ENCODE measurements around the gene ACP4. TPM values are rescaled to one million over a fixed set of nuclear protein-coding genes. Genes with fewer than 3 reads are reported as not detected.
"Not testable (repeated sequence)": the region's sequence is repeated elsewhere in the genome, so short reads cannot be mapped to it uniquely, and the experiment has no call there.

Gene ACP4
- total RNA-seq, 1 experiment from 2014 or later = not detected

- H3K27ac ChIP-seq; H3K9me3 ChIP-seq (replicated peaks); H3K4me3 ChIP-seq; H3K36me3 ChIP-seq; H3K4me1 ChIP-seq; DNase-seq; H3K27me3 ChIP-seq: not testable (repeated sequence)
Measured at GRCh38 chr19:50767263-50767662, 23.0 kb upstream of the ACP4 start.

- Histone ChIP-seq H3K4me1 (no peaks in the 10 kb centered on the region), H3K27ac (no peak overlapping the region), H3K27me3 (peaks cover 2% of the 10 kb centered on the region; the same call in 1 of the 2 replicates), H3K4me3 (no peak overlapping the region), H3K36me3 (no peaks in the 10 kb centered on the region), H3K9me3 (replicated peaks) (peaks cover 3% of the 10 kb centered on the region; the same call in 1 of the 2 replicates)
- no peak for DNase-seq
Measured at GRCh38 chr19:50768277-50768676, 21.9 kb upstream of the ACP4 start.

GRCh38 chr19:50770164-50770563 is 20.1 kb upstream of the ACP4 start, which contains the start of gene GPR32:
TSS of gene GPR32 (plus strand) at chr19:50770464. CDS start at chr19:50770601, 137 bp downstream.
- not testable (repeated sequence) for H3K36me3 ChIP-seq; H3K27ac ChIP-seq; H3K4me1 ChIP-seq; H3K27me3 ChIP-seq; H3K9me3 ChIP-seq (replicated peaks); DNase-seq; H3K4me3 ChIP-seq

- H3K4me1 ChIP-seq = no peaks in the 10 kb centered on the region
- H3K27ac ChIP-seq = no peak overlapping the region
- no peak for DNase-seq
- no peaks in the 10 kb centered on the region for H3K27me3 ChIP-seq
- H3K9me3 ChIP-seq (replicated peaks) = peaks cover 3% of the 10 kb centered on the region; the same call in 1 of the 2 replicates
- no peaks in the 10 kb centered on the region for H3K36me3 ChIP-seq
- no peak overlapping the region for H3K4me3 ChIP-seq
Measured at GRCh38 chr19:50770888-50771287, 19.3 kb upstream of the ACP4 start.

- Histone ChIP-seq H3K4me3 (no peak overlapping the region), H3K27me3 (peaks cover 4% of the 10 kb centered on the region; the same call in 1 of the 2 replicates), H3K27ac (no peak overlapping the region), H3K4me1 (no peaks in the 10 kb centered on the region), H3K36me3 (no peaks in the 10 kb centered on the region), H3K9me3 (replicated peaks) (peaks cover 3% of the 10 kb centered on the region; the same call in 1 of the 2 replicates)
- peak in 1 of 2 experiments; percentile 28 for DNase-seq
Measured at GRCh38 chr19:50772476-50772875, 17.7 kb upstream of the ACP4 start.

GRCh38 chr19:50772912-50773311 is 17.3 kb upstream of the ACP4 start:
- DNase-seq; H3K4me1 ChIP-seq; H3K9me3 ChIP-seq (replicated peaks); H3K27me3 ChIP-seq; H3K4me3 ChIP-seq; H3K27ac ChIP-seq; H3K36me3 ChIP-seq: not testable (repeated sequence)

GRCh38 chr19:50773454-50773853 is 16.8 kb upstream of the ACP4 start:
- not testable (repeated sequence) for H3K36me3 ChIP-seq; H3K4me3 ChIP-seq; H3K27ac ChIP-seq; H3K9me3 ChIP-seq (replicated peaks); DNase-seq; H3K4me1 ChIP-seq
- H3K27me3 ChIP-seq = peaks cover 14% of the 10 kb centered on the region

- Histone ChIP-seq H3K36me3 (no peaks in the 10 kb centered on the region), H3K27ac (no peak overlapping the region), H3K27me3 (peaks cover 22% of the 10 kb centered on the region), H3K9me3 (replicated peaks) (peaks cover 3% of the 10 kb centered on the region; the same call in 1 of the 2 replicates), H3K4me1 (no peaks in the 10 kb centered on the region; the same call in 1 of the 2 replicates), H3K4me3 (no peak overlapping the region)
- DNase-seq = no peak
Measured at GRCh38 chr19:50776131-50776530, 14.1 kb upstream of the ACP4 start.

- Histone ChIP-seq H3K27me3 (peaks cover 22% of the 10 kb centered on the region), H3K36me3 (no peaks in the 10 kb centered on the region), H3K9me3 (replicated peaks) (peaks cover 3% of the 10 kb centered on the region; the same call in 1 of the 2 replicates), H3K4me3 (no peak overlapping the region), H3K4me1 (no peaks in the 10 kb centered on the region; the same call in 1 of the 2 replicates), H3K27ac (no peak overlapping the region)
- DNase-seq = no peak
Measured at GRCh38 chr19:50777261-50777660, 13.0 kb upstream of the ACP4 start.

- Histone ChIP-seq H3K27me3 (peaks cover 22% of the 10 kb centered on the region), H3K4me3 (no peak overlapping the region), H3K36me3 (no peaks in the 10 kb centered on the region), H3K9me3 (replicated peaks) (no peaks in the 10 kb centered on the region; the same call in 1 of the 2 replicates), H3K27ac (no peak overlapping the region), H3K4me1 (no peaks in the 10 kb centered on the region; the same call in 1 of the 2 replicates)
- no peak for DNase-seq
Measured at GRCh38 chr19:50777830-50778303, 12.3 kb upstream of the ACP4 start.

GRCh38 chr19:50778906-50779430 is 11.2 kb upstream of the ACP4 start:
- no peaks in the 10 kb centered on the region for H3K36me3 ChIP-seq
- no peak overlapping the region for H3K4me3 ChIP-seq
- H3K27ac ChIP-seq = no peak overlapping the region
- H3K27me3 ChIP-seq = peaks cover 22% of the 10 kb centered on the region
- H3K4me1 ChIP-seq = peaks cover 3% of the 10 kb centered on the region
- no peaks in the 10 kb centered on the region; the same call in 1 of the 2 replicates for H3K9me3 ChIP-seq (replicated peaks)
- no peak for DNase-seq

- no peaks in the 10 kb centered on the region for H3K36me3 ChIP-seq
- H3K4me3 ChIP-seq = no peak overlapping the region
- no peak for DNase-seq
- H3K4me1 ChIP-seq = peaks cover 3% of the 10 kb centered on the region
- H3K9me3 ChIP-seq (replicated peaks) = no peaks in the 10 kb centered on the region; the same call in 1 of the 2 replicates
- no peak overlapping the region for H3K27ac ChIP-seq
- H3K27me3 ChIP-seq = peaks cover 22% of the 10 kb centered on the region
Measured at GRCh38 chr19:50779504-50780457, 10.4 kb upstream of the ACP4 start.

- H3K27me3 ChIP-seq = peaks cover 22% of the 10 kb centered on the region
- peaks cover 3% of the 10 kb centered on the region for H3K4me1 ChIP-seq
- DNase-seq = peak; percentile 67 to 74
- H3K27ac ChIP-seq = no peak overlapping the region
- H3K4me3 ChIP-seq = no peak overlapping the region
- no peaks in the 10 kb centered on the region for H3K36me3 ChIP-seq
- no peaks in the 10 kb centered on the region; the same call in 1 of the 2 replicates for H3K9me3 ChIP-seq (replicated peaks)
Measured at GRCh38 chr19:50780753-50781435, 9.3 kb upstream of the ACP4 start.

- not testable (repeated sequence) for H3K27ac ChIP-seq; H3K4me1 ChIP-seq; H3K27me3 ChIP-seq; H3K36me3 ChIP-seq; H3K4me3 ChIP-seq; DNase-seq; H3K9me3 ChIP-seq (replicated peaks)
Measured at GRCh38 chr19:50783848-50784152, 6.4 kb upstream of the ACP4 start.

GRCh38 chr19:50784710-50785109 is 5.5 kb upstream of the ACP4 start:
- Histone ChIP-seq H3K4me1 (peaks cover 3% of the 10 kb centered on the region), H3K27me3 (0 out of 2 replicates have a peak, but pooled peaks cover 4% of the 10 kb centered on the region), H3K4me3 (no peak overlapping the region), H3K27ac (no peak overlapping the region), H3K9me3 (replicated peaks) (no peaks in the 10 kb centered on the region), H3K36me3 (no peaks in the 10 kb centered on the region)
- DNase-seq = no peak
